ENCODE results near the gene RASSF10.

DNA sequence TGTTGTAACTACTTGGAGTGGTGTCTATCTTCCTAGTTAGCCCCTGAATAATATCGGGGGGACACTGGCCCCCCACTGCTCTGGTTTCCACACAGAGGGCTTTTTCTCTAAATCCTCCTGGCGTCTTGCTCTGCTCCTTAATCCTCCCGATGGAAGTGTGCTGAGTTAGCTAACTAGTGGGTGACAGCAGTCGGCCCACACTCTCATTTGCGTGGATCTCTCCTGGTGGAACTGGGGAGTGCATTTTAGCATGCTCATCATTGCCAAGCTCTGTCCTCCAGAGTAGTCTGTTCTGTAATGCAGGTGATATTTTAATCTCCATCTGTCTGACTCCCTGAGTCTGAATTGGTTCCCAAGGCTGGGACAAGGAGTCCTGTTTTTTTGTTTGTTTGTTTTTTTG lies 46.1 kb upstream of the RASSF10 start:
- TF ChIP-seq, protein P1, sequence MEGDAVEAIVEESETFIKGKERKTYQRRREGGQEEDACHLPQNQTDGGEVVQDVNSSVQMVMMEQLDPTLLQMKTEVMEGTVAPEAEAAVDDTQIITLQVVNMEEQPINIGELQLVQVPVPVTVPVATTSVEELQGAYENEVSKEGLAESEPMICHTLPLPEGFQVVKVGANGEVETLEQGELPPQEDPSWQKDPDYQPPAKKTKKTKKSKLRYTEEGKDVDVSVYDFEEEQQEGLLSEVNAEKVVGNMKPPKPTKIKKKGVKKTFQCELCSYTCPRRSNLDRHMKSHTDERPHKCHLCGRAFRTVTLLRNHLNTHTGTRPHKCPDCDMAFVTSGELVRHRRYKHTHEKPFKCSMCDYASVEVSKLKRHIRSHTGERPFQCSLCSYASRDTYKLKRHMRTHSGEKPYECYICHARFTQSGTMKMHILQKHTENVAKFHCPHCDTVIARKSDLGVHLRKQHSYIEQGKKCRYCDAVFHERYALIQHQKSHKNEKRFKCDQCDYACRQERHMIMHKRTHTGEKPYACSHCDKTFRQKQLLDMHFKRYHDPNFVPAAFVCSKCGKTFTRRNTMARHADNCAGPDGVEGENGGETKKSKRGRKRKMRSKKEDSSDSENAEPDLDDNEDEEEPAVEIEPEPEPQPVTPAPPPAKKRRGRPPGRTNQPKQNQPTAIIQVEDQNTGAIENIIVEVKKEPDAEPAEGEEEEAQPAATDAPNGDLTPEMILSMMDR (IDR thresholded peaks at IDR 0.05), result no peak
- TF ChIP-seq EP300 (IDR thresholded peaks at IDR 0.05), result no peak
